ENCODE results near the gene MMP2. TPM values are rescaled to one million over a fixed set of nuclear protein-coding genes. Genes with fewer than 3 reads are reported as not detected.

The MMP2 gene
- total RNA-seq, result 228 TPM

DNA sequence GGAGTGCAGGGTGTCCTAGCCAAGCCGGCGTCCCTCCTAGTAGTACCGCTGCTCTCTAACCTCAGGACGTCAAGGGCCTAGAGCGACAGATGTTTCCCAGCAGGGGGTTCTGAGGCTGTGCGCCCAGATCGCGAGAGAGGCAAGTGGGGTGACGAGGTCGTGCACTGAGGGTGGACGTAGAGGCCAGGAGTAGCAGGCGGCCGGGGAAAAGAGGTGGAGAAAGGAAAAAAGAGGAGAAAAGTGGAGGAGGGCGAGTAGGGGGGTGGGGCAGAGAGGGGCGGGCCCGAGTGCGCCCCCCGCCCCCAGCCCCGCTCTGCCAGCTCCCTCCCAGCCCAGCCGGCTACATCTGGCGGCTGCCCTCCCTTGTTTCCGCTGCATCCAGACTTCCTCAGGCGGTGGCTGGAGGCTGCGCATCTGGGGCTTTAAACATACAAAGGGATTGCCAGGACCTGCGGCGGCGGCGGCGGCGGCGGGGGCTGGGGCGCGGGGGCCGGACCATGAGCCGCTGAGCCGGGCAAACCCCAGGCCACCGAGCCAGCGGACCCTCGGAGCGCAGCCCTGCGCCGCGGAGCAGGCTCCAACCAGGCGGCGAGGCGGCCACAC is at the start of gene MMP2:
Gene MMP2 (plus strand): TSS at position 372 of the 603 bp plus-strand sequence. CDS start 282 bp downstream, outside the sequence.
- peak; percentile 68 for DNase-seq

DNA sequence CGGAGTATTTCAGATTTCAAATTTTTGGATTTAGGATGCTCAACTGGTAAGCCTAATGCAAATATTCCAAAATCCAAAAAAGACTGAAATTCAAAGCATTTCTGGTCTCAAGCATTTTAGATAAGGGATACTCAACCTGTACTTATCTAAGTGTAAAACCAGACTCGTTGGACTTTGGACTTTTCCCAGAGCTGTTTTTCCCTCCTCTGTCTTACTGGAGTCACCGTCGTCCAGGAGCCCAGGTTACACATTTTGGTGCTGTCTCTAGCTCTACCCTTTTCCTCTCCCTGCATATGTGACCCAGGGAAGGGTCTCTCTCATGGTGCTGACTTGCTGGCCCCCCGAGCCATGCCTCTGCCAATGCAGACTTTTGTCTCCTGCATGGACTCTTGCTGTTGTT is 46.0 kb upstream of the MMP2 start:
- DNase-seq, result no peak

DNA sequence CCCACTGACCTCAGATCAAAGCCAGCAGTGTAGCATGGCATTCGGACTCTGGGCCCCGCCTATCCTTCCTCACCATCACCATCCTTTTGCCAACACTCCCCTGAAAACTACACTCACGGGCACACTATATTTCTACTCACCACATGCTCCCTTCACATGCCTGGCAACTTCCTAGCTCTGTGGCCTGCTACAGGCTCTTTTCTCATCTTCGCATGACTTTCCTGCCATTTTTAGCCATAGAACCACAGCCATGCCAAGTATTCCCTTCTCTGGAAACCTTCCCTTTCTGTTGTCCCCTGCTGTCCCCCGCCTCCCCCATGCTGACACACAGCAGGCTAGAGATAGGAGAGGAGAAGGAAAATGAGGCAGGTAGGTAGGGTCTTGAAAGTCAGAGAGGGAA is 45.5 kb upstream of the MMP2 start:
- DNase-seq, result no peak

DNA sequence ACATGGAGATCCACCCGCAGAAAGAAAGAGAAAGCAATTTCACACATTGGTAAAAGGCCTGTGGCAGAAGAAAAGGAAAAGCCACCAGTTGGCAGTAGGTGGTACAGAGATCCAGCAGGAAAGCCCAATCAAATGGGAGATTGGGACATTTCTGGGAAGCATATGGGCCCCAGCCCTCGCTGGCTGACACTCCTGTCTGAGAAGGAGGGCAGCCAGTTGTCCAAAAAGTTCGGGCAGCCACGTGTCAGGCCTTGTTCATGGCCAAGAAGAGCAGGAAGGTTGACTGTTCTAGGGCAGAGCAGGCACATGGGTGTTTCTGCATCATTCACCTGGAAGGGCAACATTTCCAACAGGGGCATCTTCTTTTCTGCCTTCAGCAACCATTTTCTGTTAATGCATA is 45.0 kb upstream of the MMP2 start:
- DNase-seq, result no peak

DNA sequence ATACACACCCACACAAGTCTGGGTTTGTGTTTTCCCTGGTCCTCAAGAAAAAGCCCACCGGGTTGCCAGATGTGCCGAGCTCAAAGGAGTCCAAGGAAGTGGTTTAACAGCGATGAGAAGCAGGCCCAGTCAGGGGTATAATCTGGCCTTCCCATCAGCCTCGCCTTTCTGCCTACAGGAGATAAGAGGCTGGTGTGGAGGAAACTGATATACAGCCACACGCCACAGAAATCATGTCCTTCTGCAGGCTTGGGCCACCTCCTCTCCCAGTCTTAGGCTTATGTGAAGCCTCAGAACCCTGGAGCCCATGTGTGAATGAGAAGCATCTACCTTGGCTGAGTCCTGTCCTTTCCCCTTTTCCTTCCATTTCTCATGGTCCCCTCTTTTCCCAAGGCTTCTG is 43.6 kb upstream of the MMP2 start:
- DNase-seq, result no peak

DNA sequence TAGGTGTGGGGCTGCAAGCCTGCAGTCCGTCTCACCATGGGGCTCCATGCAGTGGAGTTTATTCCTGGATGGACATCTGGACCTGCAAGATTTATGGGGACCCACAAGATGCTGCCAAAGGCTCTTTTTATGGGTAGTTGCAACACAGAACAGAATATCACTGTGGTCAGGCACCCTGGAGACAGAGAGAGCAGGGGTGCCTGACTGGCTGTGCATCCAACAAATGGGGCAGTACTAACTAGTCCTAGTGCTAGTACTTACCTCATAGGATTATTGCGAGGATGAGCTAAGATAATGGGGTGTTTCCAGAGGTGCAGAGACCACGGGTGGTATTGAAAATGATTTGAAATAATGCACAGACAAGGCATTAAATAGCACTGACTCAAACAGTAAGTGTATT is 42.4 kb upstream of the MMP2 start:
- DNase-seq, result no peak

DNA sequence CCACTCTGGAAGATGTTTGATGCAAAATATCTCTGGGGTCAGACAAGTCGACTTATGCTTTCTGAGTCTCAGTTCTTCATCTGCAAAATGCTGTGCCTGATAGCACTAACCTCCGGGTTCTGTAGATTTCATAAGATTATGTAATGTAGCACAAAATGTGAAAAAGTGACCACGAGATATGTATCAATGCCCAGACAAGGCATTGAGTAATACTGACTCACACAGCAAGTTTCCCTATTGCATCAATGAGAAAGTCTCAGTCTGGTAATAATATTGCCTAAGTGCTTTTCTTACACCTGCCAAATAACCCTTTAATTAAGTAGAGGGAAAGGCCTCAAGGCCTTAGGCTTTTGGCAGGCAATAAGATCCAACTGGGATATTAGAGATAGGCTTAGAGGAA is 41.4 kb upstream of the MMP2 start:
- DNase-seq, result no peak

DNA sequence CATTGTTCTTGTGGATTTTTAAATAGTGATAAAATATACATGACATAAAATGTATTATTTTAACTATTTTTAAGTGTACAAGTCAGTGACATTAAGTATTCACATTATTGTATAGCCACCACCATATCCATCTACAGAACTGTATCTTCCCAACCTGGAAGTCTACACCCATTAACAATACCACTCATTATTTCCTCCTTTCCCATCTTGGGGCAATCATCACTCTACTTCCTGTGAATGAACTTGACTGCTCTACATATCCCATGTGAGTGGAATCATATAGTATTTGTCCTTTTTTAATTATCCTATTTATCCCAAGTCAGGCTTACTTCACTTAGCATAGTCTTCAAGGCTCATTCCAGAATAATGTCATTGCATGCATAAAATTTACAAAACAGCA is 40.7 kb upstream of the MMP2 start:
- no peak for DNase-seq

DNA sequence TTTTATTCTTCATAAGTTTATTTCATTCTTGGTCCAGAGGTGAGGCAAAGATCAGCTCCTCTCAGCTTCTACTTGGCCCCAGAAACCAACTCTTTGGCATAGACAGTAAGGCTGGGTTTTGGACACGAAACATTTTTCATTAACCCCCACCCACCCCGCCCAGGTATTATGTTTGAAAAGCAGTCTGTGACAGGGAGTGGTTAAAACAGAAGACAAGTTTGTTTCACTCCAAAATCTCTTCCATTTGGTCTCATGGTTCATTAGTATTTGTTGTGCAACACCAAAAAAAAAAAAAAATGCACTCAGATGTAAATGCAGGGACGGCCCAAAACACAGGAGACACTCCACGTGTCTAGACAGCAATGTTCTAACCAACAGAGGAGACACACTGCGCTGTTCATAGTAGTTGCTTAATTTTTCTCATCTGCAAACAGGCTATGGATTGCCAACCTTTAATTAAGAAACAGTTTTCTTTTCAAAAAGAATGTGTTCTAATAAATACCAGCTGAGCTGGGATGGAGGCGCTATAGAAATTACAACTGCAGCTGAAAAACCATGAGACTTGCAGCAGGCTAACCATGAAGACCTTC is 39.8 kb upstream of the MMP2 start:
- DNase-seq, result peak; percentile 73

DNA sequence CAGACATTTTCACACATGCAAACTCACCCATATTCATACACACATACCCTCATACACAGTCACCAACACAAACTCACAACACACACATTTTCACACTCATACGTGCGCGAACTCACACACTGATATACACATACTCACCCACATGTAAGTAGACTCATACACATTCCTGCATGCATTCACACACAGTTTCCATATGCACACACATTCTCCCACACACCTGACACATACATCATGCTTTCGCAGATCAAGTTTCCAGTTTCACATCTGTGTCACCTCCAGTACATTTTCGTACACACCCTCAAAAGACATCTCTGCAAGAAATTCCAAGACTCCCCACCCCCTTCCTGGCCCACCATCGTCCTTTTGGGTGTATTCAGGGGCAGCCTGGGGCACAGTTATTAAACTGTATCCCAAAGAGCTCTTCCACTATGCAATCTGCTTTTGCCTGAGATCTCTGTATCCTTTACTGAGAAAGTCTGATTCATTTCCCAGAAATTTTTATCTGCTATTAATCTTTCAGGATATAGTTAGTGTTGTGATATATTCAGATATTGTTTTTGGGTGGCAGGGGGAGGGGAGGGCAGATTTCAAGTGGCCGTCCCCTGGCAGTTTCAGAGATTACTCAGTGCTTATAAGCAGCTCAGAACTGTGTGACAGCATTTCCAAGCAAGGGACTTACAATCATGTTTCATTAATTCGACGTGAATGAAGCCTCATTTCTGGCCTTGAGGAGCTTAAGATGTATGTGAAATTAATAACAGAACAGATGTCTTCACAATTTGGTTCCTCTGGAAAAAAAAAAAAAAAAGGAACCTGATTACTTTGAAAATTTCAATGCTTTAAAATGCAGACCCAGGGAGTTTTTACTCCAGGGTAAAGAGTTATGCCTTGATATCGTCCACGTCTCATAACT is 35.3 kb upstream of the MMP2 start:
- peak; percentile 45 for DNase-seq

DNA sequence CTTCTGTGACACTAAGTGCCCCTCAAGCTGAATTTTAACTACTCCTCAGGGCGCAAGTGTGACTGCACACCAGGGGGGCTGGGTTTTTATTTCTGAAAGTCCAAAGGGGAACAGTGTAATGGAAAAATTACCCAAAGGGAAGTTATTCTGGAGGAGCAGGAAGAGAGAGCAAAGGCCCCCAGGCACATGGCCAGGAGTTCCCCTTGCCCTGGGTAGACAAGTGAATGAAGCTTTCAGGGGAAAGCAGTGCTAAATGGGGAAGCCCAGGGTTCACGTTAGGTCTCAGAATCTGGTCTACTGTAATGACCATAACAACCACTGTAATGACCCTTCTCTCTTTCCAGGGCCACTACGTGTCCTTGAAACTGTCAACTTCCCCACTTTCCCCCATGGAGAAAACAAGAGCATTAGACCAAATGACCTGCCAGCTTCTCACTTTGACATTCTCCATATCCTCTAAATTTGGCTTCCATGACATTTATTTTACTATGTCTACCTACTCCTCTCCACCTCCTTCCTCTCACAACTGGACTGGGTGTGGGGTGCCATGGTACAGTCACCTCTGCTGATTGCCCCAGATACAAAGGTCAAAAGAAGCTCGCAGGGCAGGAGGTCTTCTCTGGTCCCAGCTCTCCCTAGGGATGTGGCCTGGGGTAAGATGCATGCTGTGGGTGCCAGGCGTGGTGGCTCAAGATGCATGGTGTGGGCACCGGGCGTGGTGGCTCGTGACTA is 34.1 kb upstream of the MMP2 start:
- peak; percentile 22 for DNase-seq

DNA sequence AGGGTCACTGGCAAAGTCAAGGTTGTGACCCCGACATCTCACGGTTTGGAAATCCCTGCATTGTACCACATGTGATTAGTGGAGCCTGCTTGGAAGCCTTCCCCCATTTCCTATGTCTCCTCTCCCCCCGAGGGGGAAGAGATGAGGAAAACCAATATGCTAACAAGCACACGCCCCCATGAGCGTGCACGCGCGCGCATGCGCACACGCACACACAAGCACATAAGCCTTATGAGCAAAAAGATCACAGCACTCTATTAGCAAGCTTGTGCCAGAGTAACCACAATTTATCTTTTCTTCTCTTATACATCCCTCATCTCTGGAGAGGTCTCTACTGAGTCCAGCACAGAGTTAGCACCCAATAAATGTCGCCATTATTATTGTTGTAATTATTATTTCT is 31.8 kb upstream of the MMP2 start:
- no peak for DNase-seq

DNA sequence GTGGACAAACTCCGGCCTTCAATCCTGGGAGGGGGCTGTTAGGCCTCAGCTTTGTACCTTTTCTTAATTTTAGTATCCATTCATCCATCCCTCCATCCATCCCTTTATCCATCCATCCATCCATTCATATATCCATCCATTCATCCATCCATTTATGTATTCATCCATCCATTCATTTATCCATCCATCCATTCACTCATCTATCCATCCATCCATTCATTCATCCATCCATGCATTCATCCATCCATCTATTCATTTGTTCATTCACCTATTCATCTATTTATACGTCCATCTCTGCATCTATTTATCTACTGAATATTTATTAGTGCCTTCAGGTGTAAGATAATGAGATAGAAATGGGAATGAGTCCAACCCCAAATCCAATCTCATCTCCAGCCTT is 26.0 kb upstream of the MMP2 start:
- DNase-seq, result no peak

DNA sequence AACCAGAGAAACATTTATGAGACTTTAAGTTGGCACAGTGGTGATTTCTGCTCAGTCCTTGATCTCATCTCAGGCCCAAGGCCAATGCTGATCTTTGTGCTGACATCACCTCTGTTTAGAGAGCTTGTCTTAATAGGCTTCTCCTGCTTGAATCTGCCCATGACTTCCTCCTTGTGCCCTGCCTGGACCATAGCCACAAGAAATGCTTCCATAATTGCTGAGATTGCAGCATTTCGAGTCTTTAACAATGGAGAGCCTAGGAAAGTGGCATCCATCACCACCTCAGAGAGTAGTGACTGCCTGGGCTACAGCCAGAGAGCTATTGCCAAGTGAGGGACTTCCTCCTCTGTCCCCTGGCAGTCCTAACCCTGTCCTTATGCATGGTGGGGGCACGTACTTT is 25.1 kb upstream of the MMP2 start:
- DNase-seq, result no peak

DNA sequence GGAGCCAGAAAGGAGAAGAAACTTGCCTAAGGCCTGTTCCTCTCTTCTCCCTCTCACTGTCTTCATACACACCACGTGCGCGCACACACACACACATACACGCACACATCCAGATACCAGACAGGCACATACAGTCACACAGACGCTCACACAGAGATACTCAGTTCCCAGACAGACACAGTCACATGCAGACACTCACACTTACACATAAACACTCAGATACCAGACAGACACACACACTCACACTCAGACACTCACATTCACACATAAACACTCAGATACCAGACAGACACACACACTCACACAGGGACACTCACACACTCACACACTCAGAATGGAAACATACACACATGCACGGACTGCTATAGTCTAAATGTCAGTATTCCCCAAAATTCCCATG is 24.1 kb upstream of the MMP2 start:
- DNase-seq, result no peak

DNA sequence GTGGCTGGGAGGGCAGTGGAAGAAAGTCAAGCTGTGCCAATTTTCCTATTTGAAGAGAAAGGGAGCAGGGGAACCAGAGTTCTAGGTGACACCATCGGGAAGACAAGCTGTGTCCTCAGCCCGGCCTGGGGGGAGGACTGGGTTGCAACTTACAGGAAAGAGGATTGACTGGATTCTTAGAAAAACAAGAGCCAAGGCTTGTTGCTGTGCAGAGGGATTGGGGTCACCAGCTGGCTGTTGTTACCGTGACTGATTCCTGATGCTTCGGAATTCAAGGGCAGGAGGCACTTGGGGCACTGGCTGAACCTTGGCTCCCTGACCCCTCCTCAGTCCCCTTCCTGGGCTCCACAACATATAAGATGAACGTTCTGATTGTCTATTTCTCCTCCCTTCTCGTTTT is 16.8 kb upstream of the MMP2 start:
- DNase-seq, result no peak

DNA sequence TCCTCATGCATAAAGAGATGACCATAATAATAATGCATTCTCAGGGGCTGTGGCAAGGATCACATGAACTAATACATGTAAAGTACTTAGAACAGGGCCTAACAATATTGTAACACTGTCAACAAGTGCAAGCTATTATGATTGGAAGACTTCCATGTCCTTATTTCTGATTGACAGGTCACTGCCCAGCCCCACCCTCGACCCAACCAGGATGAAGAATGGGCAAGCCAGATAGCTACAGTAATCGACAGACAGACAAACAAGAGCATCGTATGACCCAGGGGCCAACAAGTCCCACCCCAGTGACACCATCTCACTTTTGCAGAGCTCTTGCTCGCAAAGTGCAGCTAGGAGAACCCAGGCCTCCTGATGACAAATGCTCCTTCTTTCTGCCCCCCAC is 14.6 kb upstream of the MMP2 start:
- no peak for DNase-seq

DNA sequence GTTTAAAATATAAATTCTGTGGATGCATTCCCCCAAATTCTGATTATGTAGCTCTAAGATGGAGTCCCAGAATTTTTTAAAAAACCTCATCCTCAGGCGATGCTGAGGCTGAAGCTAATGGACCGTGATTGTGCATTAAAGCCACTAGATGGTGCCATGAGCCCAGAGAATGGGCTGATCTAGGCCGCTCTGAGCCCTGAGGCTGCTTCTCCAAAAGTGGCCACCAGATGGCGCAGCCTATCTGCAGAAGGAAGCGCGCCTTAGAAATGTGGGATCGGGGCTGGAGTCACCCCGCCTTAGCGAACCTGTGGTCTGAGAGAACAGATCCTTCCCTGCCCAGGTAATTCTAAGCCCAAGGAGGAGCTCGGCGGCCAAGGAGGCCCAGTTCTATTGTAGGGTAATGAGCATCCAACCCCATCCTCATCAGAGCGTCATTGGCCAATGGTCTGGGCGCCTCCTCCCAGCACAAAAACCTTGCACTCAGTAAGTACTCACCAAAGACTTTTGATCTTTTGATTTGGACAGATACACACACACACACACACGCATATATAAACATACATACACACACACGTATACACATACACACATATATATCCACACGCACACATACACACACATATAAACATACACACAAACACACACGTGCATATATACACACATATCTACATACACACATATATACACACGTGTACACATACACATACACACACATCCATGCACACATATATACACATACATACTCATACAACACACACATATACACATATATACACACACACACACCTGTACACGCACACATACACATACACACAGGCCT is 13.7 kb upstream of the MMP2 start:
- peak; percentile 93 for DNase-seq

DNA sequence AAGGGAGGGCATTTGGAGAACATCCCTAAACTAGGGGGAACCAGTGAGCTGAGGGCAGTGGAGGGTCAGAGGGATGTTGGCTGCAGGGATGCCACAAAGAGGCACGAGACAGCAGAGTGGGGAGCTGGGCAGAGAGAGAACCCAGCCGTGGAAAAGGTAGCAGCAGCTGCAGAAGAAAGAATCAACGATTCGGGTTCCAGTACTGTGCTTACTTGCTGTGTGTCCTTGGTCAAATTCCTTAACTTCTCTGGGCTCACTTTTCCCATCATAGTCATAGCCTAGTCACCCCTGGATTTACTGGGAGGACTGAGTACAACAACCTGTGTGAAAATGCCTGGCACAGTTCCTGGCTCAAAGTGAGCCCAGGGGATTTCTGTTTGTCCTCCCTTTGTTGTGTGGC is 12.8 kb upstream of the MMP2 start:
- no peak for DNase-seq

DNA sequence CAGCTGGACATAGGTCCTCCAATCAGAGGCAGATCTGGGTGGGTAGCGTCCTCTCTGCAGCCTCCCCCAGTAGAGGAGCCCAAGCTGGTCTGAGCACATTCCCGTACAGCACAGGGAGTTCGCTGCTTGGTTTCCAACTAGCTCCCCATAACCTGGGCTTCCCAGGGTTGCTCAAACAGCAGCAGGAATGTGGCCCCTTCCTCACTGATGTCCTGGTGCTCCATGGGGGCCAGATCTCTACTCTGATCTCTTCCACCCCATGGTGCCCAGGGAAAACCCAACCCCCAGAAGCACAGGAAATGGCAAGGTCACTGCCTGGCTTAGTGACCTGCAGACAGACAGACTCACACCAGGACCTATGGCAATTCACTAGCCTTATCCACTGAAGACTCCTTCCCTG is 11.1 kb upstream of the MMP2 start:
- no peak for DNase-seq

DNA sequence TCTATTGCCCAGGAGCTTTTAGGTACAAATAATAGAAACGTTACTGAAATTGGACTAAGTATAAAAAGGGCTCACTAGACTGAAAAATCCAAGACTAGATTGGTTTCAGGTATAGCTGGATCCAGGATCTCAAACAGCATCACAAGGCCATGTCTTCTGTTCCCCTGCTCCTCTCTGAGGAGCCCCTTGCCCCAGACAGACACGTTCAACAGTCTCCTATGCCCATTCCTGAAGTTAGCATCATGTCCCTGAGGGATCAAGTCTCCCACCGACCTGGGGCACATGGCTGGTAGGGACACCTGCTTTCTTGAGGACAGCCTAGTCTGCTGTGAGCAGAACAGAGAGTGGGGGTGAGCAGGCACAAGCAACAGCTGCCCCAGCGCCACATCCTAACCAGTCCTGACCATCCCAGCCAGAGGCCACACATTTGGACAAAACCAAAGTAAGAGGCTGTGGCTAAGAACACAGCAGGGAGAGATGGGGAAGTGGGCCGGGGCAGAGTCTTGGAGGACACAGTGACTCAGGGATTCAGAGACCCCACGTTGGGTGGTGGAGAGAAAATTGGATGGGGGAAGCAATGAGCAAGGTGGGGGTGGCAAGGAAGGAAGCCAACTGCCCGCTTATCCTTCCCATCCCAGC is 10.5 kb upstream of the MMP2 start:
- DNase-seq, result no peak
